Thymus (tissue), 11 donors: Measurements from ENCODE around the gene STYK1. TPM values are rescaled to one million over a fixed set of nuclear protein-coding genes. Genes with fewer than 3 reads are reported as not detected.
"Not testable (repeated sequence)": the region's sequence is repeated elsewhere in the genome, so short reads cannot be mapped to it uniquely, and the experiment has no call there.

Experiments used
- DNase-seq, 9 donors: peaks; one replicate each; pipeline ENCODE4 v3.0.0-alpha.2; 2013; ENCODE audit warnings: low spot score in 9 of 9, low read depth in 6 of 9, missing footprints in 1 of 9
- H3K27ac ChIP-seq, 2 donors: one replicate each; pipeline ENCODE4 v1.5.1; 2013; ENCODE audit warnings: control low read depth in 1 of 2, low read depth in 1 of 2, low read length in 1 of 2, mild to moderate bottlenecking in 1 of 2, moderate library complexity in 1 of 2
- H3K27me3 ChIP-seq, 2 donors: one replicate each; pipeline ENCODE4 v1.5.1; 2013; ENCODE audit warnings: low read length in 1 of 2; ENCODE audit not compliant: control insufficient read depth in 2 of 2, insufficient read depth in 1 of 2
- H3K36me3 ChIP-seq, 2 donors: one replicate each; pipeline ENCODE4 v1.5.1; 2013; ENCODE audit warnings: low read length in 1 of 2, mild to moderate bottlenecking in 1 of 2, moderate library complexity in 1 of 2; ENCODE audit not compliant: control insufficient read depth in 2 of 2, insufficient read depth in 2 of 2
- H3K4me1 ChIP-seq, 2 donors: one replicate each; pipeline ENCODE4 v1.5.1; 2013; ENCODE audit warnings: low read length in 2 of 2; ENCODE audit not compliant: control insufficient read depth in 2 of 2, insufficient read depth in 2 of 2
- H3K4me3 ChIP-seq, 2 donors: one replicate each; pipeline ENCODE4 v1.5.1; 2013; ENCODE audit warnings: low read length in 2 of 2, control low read depth in 1 of 2, mild to moderate bottlenecking in 1 of 2
- H3K9me3 ChIP-seq, 2 donors: one replicate each; pipeline ENCODE4 v1.5.1; 2013; ENCODE audit warnings: low read length in 1 of 2, mild to moderate bottlenecking in 1 of 2; ENCODE audit not compliant: control insufficient read depth in 2 of 2, insufficient read depth in 1 of 2
- WGBS: extraction: QIAGEN DNeasy Blood & Tissue Kit; methylation state at CpG from one replicate; pipeline ENCODE4 v1.1.7; 2013; 5-methylcytosine and 5-hydroxymethylcytosine counted together
- polyA plus RNA-seq: library from polyadenylated mRNA; stranded (reverse); fragments of 200-250 nt; gene quantifications from one replicate; pipeline ENCODE4 v1.2.3, GENCODE V29; 2013
- total RNA-seq: library from RNA; stranded (reverse); fragments of 120-200 nt; gene quantifications from one replicate; pipeline ENCODE4 v1.2.4, GENCODE V29; 2013
- donor health status: healthy.

Gene STYK1
- total and polyA plus RNA-seq, 2 donors: 0.33 to 0.62 TPM

GRCh38 chr12:10574307-10574706 is 99.5 kb downstream of the STYK1 start:
- H3K4me1 ChIP-seq: no peaks in the 10 kb centered on the region
- H3K9me3 ChIP-seq: peaks cover 0 to 4% of the 10 kb centered on the region in 2 donors
- no peak overlapping the region for H3K27ac ChIP-seq
- 98% methylated on average over 2 of the region's 2 CpGs for WGBS
- DNase-seq: no peak
- no peaks in the 10 kb centered on the region for H3K27me3 ChIP-seq
- H3K4me3 ChIP-seq: no peak overlapping the region
- H3K36me3 ChIP-seq: no peaks in the 10 kb centered on the region

- WGBS: 96% methylated on average over 3 of the region's 3 CpGs
- not testable (repeated sequence) for H3K4me1 ChIP-seq, H3K4me3 ChIP-seq, H3K27ac ChIP-seq, H3K9me3 ChIP-seq, H3K36me3 ChIP-seq, H3K27me3 ChIP-seq, DNase-seq
Observed at GRCh38 chr12:10572021-10572490, 101.8 kb downstream of the STYK1 start.

GRCh38 chr12:10571141-10571540 is 102.7 kb downstream of the STYK1 start:
- Histone ChIP-seq H3K27ac (no peak overlapping the region), H3K4me1 (peaks cover 2 to 3% of the 10 kb centered on the region in 2 donors), H3K9me3 (peaks cover 0 to 4% of the 10 kb centered on the region in 2 donors), H3K4me3 (no peak overlapping the region), H3K27me3 (no peaks in the 10 kb centered on the region), H3K36me3 (no peaks in the 10 kb centered on the region)
- 92% methylated on average over 11 of the region's 11 CpGs for WGBS
- no peak for DNase-seq

Other genes with a start within 250 kb of the STYK1 start
- 10.8 TPM for gene KLRC2, start 238.0 kb downstream of the STYK1 start, total RNA-seq
- 1.2 TPM for gene KLRC2, start 238.0 kb downstream of the STYK1 start, polyA plus RNA-seq
- gene KLRC1, start 220.7 kb downstream of the STYK1 start, total RNA-seq: 0.80 TPM
- 1.5 TPM for gene KLRC1, start 220.7 kb downstream of the STYK1 start, polyA plus RNA-seq
- gene EIF2S3B, start 168.2 kb downstream of the STYK1 start, total RNA-seq: 1.1 TPM
- 0.27 TPM for gene EIF2S3B, start 168.2 kb downstream of the STYK1 start, polyA plus RNA-seq
- gene MAGOHB, start 60.4 kb downstream of the STYK1 start, total RNA-seq: 47.3 TPM
- 38.4 TPM for gene MAGOHB, start 60.4 kb downstream of the STYK1 start, polyA plus RNA-seq
- gene YBX3, start 49.3 kb upstream of the STYK1 start, total RNA-seq: 36.6 TPM
- 446 TPM for gene YBX3, start 49.3 kb upstream of the STYK1 start, polyA plus RNA-seq
- not detected for gene TAS2R7, start 128.6 kb upstream of the STYK1 start, total RNA-seq
- not detected for gene TAS2R7, start 128.6 kb upstream of the STYK1 start, polyA plus RNA-seq
- gene TAS2R8, start 133.2 kb upstream of the STYK1 start, total RNA-seq: not detected
- not detected for gene TAS2R8, start 133.2 kb upstream of the STYK1 start, polyA plus RNA-seq
- not detected for gene TAS2R9, start 136.1 kb upstream of the STYK1 start, total RNA-seq
- gene TAS2R9, start 136.1 kb upstream of the STYK1 start, polyA plus RNA-seq: not detected
- gene TAS2R10, start 152.3 kb upstream of the STYK1 start, total RNA-seq: 0.47 TPM
- 0.21 TPM for gene TAS2R10, start 152.3 kb upstream of the STYK1 start, polyA plus RNA-seq
- 1.5 TPM for gene PRR4, start 175.4 kb upstream of the STYK1 start, total RNA-seq
- 6.4 TPM for gene PRR4, start 175.4 kb upstream of the STYK1 start, polyA plus RNA-seq
- gene PRH1, start 210.2 kb upstream of the STYK1 start, total RNA-seq: 18.7 TPM
- 7.4 TPM for gene PRH1, start 210.2 kb upstream of the STYK1 start, polyA plus RNA-seq
- 0.52 TPM for gene TAS2R13, start 235.5 kb upstream of the STYK1 start, total RNA-seq
- gene TAS2R13, start 235.5 kb upstream of the STYK1 start, polyA plus RNA-seq: 0.05 TPM